Suprapubic skin (tissue), 3 donors: ENCODE data around the gene ULK1.

Experiments
- EP300 ChIP-seq: sonication (generic); formaldehyde crosslinking; IDR thresholded peaks from one replicate; pipeline ENCODE4 v1.6.1; 2017; ENCODE audit warnings: antibody characterized with exemption
- POLR2A ChIP-seq, 2 donors: fragments of 450-650 bp; IDR thresholded peaks; one replicate each; pipeline ENCODE4 v1.6.1; 2017; ENCODE audit warnings: antibody characterized with exemption in 2 of 2, mild to moderate bottlenecking in 2 of 2, moderate library complexity in 2 of 2
- TF ChIP-seq, protein P1 (sequence below), 2 donors: fragments of 200-600 bp in 1 of 2; fragments of 450-650 bp in 1 of 2; sonication (generic) in 1 of 2; IDR thresholded peaks; one replicate each; pipeline ENCODE4 v1.5.1; 2016 to 2019; ENCODE audit warnings: antibody characterized with exemption in 2 of 2, mild to moderate bottlenecking in 1 of 2, moderate library complexity in 1 of 2

DNA sequence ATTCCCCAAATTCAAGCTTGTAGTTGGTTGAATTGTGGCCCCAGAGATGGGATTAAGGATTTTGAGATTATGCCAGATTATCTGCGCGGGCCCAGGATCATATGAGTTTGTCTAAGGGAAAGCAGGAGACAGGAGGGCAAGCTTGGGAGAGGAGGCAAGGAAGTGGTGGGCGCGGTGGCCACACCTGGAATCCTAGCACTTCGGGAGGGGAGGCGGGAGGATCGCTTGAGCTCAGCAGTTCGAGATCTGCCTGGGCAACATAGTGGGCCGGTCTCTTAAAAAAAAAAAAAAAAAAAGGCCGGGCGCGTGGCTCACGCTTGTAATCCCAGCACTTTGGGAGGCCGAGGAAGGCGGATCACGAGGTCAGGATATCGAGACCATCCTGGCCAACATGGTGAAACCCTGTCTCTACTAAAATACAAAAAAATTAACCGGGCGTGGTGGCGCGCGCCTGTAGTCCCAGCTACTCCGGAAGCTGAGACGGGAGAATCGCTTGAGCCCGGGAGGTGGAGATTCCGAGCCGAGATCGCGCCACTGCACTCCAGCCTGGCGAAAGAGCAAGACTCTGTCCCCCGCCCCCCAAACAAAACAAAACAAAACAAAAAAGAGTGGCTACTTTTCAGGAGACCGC, 33.8 kb downstream of the ULK1 start:
- TF ChIP-seq, protein P1, sequence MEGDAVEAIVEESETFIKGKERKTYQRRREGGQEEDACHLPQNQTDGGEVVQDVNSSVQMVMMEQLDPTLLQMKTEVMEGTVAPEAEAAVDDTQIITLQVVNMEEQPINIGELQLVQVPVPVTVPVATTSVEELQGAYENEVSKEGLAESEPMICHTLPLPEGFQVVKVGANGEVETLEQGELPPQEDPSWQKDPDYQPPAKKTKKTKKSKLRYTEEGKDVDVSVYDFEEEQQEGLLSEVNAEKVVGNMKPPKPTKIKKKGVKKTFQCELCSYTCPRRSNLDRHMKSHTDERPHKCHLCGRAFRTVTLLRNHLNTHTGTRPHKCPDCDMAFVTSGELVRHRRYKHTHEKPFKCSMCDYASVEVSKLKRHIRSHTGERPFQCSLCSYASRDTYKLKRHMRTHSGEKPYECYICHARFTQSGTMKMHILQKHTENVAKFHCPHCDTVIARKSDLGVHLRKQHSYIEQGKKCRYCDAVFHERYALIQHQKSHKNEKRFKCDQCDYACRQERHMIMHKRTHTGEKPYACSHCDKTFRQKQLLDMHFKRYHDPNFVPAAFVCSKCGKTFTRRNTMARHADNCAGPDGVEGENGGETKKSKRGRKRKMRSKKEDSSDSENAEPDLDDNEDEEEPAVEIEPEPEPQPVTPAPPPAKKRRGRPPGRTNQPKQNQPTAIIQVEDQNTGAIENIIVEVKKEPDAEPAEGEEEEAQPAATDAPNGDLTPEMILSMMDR (IDR thresholded peaks at IDR 0.05): no peak
- no peak for TF ChIP-seq POLR2A (IDR thresholded peaks at IDR 0.05)
- TF ChIP-seq EP300: no peak
